Activated naive CD4-positive, alpha-beta T cell (primary cell): ENCODE measurements around the gene C1S.

Experiments used
- DNase-seq, 4 experiments: peaks; one replicate each; lab custom pipeline; 2025; lab: John Stamatoyannopoulos, UW

C1S gene

DNA sequence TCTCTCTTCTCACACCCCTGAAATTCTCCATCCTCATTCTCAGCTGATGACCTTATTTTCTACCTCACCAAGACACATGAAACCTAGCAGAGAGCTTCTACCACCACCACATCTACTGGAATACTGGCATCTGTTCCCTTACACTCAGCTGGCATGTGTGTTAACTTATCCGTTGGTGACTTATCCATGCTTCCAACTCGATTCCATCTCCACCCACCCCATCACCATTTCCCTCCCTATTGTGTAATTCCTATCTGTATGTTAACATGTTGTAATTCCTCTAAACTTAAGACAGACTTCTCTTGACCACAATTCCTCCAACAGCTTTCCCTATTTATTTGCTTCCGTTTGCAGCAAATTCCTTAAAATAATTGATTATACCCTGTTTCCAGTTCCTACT is 15.4 kb downstream of the C1S start:
- no peak for DNase-seq

DNA sequence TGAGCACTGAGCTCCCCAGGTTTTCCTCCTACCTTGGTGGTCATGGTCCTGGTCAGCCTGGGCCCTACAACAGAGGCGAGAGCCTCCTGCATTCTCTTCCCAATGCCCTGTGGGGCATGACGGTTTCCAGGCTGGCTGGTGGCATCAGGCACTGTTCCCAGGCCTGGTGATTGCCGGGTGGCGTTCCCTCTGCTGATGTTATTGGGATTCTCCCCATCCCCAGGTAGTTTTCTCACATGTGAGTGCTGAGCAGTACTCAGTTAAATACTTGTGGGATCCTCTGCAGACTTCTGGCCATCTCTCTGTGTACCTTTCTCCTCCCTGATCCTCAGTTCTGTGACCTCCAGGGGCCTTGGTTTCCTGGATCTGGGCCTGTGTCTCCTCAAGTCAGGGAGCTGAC is 16.0 kb downstream of the C1S start:
- DNase-seq: no peak

DNA sequence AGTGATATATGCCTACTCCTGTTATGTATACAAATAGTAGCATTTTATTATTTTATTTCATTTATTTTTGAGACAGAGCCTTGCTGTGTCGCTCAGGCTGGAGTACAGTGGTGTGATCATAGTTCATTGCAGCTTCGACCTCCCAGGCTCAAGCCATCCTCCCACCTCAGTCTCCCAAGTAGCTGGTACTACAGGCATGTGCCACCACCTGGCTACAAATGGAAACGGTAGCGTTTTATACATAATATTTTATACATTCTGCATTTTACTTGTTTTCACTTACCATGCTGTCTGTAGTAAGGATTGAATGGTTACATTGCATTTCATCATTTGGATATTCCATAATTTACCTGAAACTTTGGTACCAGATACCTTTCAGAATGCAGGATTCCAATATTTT is 17.6 kb downstream of the C1S start:
- DNase-seq: no peak

- no peak for DNase-seq
These were observed 19.3 kb downstream of the C1S start for GRCh38 chr12:7079826-7080125.

DNA sequence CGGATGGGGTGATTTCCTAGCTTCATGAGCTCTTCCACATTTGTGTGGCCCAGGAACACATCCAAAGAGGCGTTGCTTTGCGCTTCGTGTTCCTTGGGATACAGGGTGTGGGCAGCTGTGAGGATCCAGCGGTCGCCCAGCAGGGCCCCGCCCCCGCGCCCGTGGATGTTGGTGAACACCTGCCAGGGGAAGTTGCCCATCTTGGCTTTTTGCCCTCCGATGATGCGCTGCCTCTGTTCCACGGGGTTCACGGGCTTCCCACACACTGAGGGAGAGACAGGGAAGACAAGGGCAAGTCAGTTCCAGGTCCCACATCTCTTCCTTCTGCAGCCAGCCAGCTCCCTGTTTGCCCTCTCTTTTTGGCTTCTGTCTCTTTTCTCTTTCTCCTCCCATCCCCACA is 20.5 kb downstream of the C1S start:
- DNase-seq: no peak

DNA sequence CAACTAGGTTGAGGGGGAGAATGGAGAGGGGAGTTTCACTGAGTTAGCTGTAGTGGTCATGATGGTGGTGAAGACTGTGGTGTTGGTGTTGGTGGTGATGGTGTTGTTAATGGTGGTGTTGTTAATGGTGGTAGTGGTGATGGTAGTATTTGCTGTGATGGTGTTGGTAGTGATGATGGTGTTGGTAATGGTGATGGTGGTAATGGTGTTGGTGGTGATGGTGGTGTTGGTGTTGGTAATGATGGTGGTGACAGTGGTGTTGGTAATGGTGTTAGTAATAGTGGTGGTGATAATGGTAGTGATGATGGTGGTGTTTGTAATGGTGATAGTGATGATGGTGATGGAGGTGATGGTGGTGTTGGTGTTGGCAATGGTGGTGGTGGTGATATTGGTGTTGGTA is 22.6 kb downstream of the C1S start:
- DNase-seq: no peak

DNA sequence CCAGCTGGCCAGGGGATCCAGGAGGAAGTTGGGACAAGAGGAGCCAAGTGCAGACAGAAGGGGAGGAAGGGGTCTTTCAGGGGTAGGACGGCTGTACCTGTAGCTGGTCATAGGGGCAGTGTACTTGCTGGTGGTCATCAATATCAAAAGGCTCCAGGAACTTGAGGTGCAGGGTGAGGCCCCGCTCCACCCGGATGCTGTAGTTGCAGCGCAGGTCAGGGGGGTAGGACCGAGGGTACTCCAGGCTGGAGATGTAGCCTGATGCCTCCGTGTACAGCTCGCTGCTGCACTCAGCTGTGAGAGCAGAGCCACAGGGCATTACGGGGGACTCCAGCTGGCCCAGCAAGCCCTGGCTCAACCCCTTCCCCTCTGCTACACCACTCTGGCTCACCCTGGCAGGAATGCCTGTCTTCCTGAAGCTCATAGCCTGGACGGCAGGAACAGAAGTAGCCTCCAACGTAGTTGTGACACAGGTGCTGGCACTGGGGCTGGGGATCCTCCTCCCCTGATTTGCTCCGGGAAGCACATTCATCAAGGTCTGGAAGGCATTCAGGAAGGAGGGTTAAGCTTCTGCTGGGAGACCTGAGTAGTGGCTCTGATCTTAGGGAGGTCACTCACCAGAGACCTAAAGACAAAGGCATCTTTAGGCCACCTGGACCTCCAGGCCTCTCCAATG is 28.8 kb downstream of the C1S start:
- DNase-seq: no peak

DNA sequence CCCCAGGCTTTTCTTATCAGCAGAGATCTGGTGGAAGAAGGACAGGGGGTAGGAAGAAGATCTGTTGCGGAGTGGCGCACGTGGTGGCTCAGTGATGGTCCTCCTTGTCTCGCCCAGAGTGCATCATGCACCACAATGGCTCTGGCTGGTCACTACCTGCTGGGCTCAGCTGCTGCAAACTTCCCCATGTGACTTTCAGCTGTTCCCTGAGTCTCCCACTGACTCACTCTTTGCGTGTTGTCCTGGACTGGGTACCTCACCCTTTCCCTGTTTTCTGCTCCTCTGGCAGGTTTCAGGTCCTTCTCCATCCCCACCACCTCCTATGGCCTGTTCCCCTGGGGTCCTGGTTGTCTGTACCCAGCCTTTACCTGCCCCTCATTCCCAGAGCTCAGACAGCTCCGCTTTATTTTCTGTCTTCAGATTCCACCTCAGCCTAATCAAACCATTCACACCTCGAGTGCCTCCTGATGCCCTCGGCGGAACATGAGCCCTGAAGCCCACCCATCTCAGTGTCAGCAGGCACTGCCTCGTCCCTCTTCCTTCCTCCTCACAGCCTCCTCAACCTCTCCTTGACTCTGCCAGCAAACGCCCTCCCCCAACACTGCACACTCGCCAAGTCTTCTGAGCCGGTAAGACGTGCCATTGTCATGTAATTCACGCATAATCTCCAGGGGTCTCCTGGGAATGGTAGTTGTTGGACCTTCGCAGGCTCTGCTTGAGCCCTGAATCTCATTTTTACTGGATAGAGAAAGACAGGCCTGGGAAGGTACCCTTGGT is 29.9 kb downstream of the C1S start:
- DNase-seq: no peak

DNA sequence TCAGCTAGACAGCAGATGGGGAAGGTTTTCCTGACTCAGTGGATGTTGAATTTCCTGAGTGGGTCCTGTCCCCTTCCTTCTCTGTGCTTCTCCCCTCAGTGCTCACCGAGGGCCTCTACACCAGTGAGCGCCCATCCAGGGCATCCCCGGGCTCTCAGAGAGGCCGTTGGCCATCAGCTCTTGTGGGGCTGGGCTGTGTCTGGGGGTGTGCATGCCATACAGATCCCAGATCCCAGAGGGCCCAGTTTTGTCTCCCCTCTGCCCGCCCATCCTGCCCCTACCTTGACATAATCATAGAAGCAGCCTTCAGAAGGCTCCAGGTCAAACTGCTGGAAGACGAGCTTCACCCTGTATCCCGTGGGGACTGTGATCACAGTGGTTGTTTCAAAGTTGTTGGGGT is 30.7 kb downstream of the C1S start:
- no peak for DNase-seq

- no peak for DNase-seq
These were observed 31.2 kb downstream of the C1S start for GRCh38 chr12:7091660-7092228.

DNA sequence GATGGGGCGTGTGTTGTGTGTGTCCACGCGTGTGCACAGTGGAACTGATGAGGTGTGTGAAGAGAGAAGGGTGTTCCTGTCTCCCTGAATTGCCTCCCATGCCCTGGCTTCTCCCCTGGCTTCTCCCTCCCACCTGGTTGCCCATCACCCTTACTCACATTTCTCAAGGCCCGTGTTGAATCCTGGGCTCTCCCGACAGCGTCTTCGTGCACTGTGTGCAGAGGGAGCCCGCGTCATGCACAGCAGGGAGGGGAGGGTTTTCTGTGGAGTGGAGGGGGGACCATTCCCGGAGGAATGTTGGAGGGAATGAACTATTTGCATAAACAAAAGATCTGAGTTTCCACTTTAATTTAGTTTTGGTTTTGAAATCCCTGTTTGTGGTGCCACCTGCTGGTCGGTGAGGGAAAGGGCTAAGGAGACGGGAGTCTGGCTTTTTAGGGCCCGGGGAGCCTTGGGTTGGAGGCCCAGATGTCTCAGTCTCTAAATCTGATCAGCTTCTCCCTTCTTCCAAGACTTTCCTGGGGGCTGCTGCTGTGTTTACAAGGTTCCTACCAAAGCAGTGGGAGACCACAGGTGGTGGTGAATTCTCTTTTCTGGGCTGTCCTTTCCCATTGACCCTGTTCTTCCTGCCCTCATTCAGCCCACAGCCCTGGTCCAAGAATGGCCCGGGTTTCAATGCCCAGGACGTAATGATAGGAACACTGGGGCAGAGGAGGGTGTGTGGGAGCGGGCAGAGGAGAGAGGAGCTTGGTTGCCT is 31.9 kb downstream of the C1S start, which contains the start of gene C1R:
TSS of gene C1R (minus strand) at position 217 of the 757 bp plus-strand sequence. CDS start at position 160, 57 bp downstream.
- DNase-seq: peak; percentile 33 to 64 (median 39)

GRCh38 chr12:7092986-7093460 is 32.5 kb downstream of the C1S start:
- no peak for DNase-seq

- no peak for DNase-seq
These were observed 33.0 kb downstream of the C1S start for GRCh38 chr12:7093486-7093885.

- DNase-seq: no peak
These were observed 33.4 kb downstream of the C1S start for GRCh38 chr12:7093892-7094291.

DNA sequence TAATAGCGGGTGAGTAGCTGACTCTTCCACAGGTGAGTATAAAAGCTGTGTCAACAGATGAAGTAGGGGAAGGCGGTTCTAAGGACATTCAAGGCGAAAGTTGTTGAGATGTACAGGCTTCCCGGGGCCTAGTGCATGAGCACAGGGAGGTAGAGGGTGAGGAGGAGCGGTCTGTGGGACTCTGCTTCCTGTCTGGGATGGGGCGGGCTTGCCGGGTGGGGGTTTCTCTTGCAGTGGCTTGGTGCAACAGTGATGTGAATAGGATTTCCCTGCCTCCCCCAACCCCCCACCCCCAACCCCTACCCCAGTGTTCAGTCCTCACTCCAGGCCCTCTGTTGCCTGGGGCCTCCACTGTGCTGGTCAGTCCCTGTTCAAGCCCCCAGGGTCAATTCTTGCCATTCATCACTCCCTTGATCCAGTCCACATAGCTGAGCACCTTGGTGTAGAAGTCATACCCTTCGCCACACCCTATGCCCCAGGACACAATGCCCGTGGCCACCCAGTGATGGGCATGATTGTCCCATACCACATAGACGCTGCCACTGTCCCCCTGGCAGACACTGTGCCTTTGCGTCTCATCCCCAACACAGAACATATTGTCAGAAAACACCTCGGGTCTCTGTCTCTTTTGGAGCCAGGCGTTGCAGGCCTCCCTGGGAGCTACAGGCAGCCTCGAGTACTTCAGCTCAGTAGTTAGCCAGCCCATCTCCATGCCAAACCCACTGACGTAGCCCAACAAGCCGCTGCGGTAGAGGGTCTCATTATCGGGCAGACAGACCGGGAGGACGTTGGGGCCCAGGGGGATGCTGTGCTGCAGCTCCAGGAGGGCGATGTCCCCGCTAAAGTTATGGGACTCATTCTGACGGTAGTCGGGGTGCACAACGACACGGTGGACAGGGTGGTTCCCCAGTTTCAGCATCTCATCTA is 35.8 kb downstream of the C1S start:
- DNase-seq: no peak

DNA sequence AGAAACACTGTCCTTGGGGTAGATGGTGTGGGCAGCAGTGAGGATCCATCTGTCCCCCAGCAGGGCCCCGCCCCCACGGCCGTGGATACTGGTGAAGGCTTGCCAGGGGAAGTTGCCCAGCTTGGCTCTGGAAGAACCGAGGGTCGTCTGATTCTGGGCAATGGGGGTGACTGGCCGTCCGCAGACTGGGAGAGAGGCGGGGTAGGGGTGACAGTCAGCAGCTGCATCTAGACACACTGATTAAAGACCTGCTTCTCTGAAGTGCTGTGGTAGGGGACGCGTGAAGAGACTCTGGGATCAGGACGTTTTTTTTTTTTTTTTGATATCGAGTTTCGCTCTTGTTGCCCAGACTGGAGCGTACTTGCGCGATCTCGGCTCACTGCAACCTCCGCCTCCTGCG is 36.5 kb downstream of the C1S start:
- no peak for DNase-seq

- no peak for DNase-seq
These were observed 38.9 kb downstream of the C1S start for GRCh38 chr12:7099290-7099996.

GRCh38 chr12:7100239-7100638 is 39.7 kb downstream of the C1S start:
- no peak for DNase-seq

DNA sequence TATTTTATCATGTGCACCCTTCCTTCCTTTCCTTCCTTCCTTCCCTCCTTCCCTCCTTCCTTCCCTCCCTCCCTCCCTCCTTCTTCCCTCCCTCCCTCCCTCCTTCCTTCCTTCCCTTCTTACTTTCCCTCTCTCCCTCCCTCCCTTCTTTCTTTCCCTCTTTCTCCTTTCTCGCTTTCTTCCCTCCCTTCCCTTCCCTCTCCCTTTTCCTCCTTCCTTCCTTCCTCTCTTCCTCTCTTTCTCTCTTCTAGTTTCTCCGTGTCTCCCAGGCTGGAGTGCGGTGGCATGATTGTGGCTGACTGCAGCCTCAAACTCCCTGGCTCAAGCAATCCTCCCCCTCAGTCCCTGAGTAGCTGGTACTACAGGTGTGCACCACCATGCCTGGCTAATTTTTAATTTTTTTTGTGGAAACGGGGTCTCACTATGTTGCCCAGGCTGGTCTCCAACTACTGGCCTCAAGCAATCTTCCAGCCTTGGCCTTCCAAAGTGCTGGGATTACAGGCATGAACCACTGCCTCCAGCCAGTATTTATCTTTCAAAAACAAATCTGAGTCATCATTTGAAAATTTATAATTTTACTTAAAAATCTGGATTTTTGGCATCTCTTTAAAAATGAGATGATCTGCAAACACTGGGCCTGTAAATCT is 40.7 kb downstream of the C1S start:
- no peak for DNase-seq

GRCh38 chr12:7101694-7102131 is 41.2 kb downstream of the C1S start:
- DNase-seq: no peak
